ENCODE results near the gene INCA1. TPM values are rescaled to one million over a fixed set of nuclear protein-coding genes. Genes with fewer than 3 reads are reported as not detected.

Gene INCA1
- total and polyA plus RNA-seq, 2 experiments from 2014 or later, result 2.7 to 4.1 TPM

DNA sequence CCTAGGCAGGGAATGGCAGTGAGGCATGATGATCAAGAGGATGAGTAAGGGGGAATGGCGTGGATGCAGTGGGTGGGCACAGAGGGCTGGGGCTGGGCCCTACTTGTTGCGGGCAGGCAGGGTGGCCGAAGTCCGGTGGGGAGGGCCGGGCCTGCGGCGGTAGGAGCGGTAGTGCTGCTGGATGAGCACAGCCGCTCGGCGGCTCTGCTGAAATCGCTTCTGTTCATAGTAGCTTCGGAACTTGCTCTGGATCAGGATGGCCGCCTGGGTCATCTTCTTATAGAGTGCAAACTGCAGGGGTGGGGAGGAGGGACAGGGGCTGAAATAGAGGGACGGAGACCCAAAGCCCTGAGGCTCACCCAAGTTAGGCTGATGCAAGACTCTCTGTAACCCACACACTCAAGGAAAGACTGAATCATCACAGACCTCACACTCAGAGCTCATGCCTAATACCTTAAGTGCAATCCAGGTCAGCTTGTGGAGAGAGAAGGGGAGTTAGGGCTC is 28.2 kb downstream of the INCA1 start:
- DNase-seq (ENCODE audit: low spot score), result peak; percentile 79
- WGBS (ENCODE audit: low lambda C conversion rate, missing lambda C conversion rate), result 7% methylated on average over 9 of the region's 15 CpGs
- no peak overlapping the region for H2AFZ ChIP-seq

DNA sequence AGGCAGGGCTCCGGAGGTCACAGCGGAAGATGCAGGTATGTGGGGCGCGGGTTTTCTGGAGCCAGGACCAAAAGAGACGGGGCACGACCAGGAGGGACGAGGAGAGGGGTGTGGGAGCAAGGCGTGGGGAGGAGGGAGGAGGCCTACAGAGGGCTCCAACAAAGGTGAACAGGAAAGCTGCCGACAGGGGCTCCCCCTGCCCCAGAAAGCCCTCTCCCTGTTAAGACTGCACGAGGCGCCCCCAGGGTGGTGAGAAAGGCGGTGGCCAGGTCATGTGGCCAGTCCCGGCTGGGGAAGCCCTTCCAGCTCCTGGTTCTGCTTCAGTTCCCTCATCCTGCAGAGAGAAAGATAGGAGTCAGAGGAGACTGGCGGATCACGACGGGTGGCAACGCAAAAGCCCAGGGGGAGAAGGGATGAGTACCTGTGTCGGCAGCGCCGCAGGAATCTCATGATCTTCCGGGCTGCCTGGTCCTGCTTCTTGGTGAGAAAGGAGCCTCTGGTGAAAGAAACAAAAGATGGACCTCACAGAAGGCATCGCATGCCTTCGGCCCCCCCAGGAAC is 28.8 kb downstream of the INCA1 start:
- Histone ChIP-seq H3K27me3 (no peaks in the 10 kb centered on the region), H3K4me3 (peak overlapping the region; percentile 46), H3K9me2 (replicated peaks; ENCODE audit: insufficient read depth) (no peaks in the 10 kb centered on the region), H3K79me2 (peaks cover 78% of the 10 kb centered on the region), H4K20me1 (ENCODE audit: insufficient read depth, poor library complexity, severe bottlenecking) (no peaks in the 10 kb centered on the region), H2AFZ (peak overlapping the region; percentile 6), H3K4me2 (peak overlapping the region; percentile 89), H3K9me3 (ENCODE audit: low read depth) (no peaks in the 10 kb centered on the region), H3K4me1 (ENCODE audit: insufficient read depth) (peaks cover 22% of the 10 kb centered on the region), H3K36me3 (replicated peaks; ENCODE audit: insufficient read depth, low read depth) (no peaks in the 10 kb centered on the region), H3K27ac (peak overlapping the region; percentile 93)
- TF ChIP-seq EZH2 (IDR thresholded peaks at IDR 0.05; ENCODE audit: borderline replicate concordance) (no peak), EZH2phosphoT487 (IDR thresholded peaks at IDR 0.05; ENCODE audit: low read depth, severe bottlenecking, unreplicated experiment) (no peak)
- TF ChIP-seq, protein P1, sequence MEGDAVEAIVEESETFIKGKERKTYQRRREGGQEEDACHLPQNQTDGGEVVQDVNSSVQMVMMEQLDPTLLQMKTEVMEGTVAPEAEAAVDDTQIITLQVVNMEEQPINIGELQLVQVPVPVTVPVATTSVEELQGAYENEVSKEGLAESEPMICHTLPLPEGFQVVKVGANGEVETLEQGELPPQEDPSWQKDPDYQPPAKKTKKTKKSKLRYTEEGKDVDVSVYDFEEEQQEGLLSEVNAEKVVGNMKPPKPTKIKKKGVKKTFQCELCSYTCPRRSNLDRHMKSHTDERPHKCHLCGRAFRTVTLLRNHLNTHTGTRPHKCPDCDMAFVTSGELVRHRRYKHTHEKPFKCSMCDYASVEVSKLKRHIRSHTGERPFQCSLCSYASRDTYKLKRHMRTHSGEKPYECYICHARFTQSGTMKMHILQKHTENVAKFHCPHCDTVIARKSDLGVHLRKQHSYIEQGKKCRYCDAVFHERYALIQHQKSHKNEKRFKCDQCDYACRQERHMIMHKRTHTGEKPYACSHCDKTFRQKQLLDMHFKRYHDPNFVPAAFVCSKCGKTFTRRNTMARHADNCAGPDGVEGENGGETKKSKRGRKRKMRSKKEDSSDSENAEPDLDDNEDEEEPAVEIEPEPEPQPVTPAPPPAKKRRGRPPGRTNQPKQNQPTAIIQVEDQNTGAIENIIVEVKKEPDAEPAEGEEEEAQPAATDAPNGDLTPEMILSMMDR (IDR thresholded peaks at IDR 0.05; ENCODE audit: poor library complexity), result no peak
- peak; percentile 57 for DNase-seq (ENCODE audit: low spot score)
- WGBS (ENCODE audit: low lambda C conversion rate, missing lambda C conversion rate), result 2% methylated on average over 18 of the region's 23 CpGs

More for the DNA sequence above, 28.2 kb downstream of the INCA1 start:
- Histone ChIP-seq H3K4me1 (ENCODE audit: insufficient read depth) (peaks cover 22% of the 10 kb centered on the region), H3K27ac (peak overlapping the region; percentile 93), H3K27me3 (no peaks in the 10 kb centered on the region), H3K36me3 (replicated peaks; ENCODE audit: insufficient read depth, low read depth) (no peaks in the 10 kb centered on the region), H3K4me2 (peak overlapping the region; percentile 89), H3K9me3 (ENCODE audit: low read depth) (no peaks in the 10 kb centered on the region), H3K79me2 (peaks cover 73% of the 10 kb centered on the region), H3K9me2 (replicated peaks; ENCODE audit: insufficient read depth) (no peaks in the 10 kb centered on the region), H4K20me1 (ENCODE audit: insufficient read depth, poor library complexity, severe bottlenecking) (no peaks in the 10 kb centered on the region), H3K4me3 (peak overlapping the region; percentile 46)
- TF ChIP-seq, protein P1 (IDR thresholded peaks at IDR 0.05; ENCODE audit: poor library complexity), result no peak
- no peak for TF ChIP-seq EZH2 (IDR thresholded peaks at IDR 0.05; ENCODE audit: borderline replicate concordance)
- no peak for TF ChIP-seq EZH2phosphoT487 (IDR thresholded peaks at IDR 0.05; ENCODE audit: low read depth, severe bottlenecking, unreplicated experiment)

DNA sequence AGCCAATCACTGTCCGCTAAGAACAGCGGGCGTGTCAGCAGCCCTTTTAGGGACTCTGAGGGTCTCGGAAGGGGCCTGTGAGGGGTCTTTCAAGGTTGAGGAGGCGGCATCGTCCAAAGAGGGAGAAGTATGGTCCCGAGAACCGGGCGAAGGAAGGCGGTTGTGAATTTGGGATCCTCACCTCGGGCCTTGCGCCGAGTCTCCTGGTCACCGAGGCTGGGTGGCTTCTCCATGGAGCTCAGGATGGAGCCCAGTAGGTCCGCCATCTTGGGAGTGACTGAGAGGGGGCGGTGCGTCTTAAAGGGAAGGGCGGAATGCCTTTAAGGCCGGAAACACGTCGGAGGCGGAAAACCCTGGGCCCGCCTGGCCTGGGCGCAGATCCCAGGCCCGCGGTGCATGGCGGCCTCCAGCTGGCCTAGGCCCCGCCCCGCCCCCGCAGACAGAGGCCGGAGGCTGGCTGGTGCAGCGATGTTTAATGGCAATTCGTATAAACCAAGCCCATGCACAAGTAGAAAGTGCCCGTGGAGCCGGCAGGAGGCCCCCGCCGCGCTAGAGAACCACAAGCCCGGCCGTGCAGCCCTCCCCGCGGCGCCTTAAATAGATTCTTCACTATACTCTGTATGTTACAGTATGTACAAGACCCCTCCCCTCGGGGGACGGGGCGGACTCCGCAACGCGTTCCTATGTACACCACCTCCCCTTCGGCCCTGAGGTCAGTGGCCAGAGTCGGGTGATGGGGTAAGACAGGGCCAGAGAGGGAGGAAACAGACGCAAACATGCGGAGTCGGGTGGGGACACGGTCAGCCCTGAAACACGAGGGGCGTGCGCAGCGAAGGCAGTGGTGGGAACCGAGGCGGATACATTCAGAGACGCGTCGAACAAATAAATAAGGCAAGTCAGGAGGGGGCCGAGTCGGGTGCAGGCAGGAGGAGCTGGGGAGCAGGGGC is 29.5 kb downstream of the INCA1 start, which contains the start of gene SPAG7:
SPAG7 (minus strand) TSS at position 279 of the 947 bp plus-strand sequence; CDS start at position 266, 13 bp downstream.
- Histone ChIP-seq H3K4me3 (peak within 1 kb of the TSS; percentile 46), H3K9me2 (replicated peaks; ENCODE audit: insufficient read depth) (no peaks in the 10 kb centered on the region), H3K4me2 (peak within 1 kb of the TSS; percentile 89), H3K27me3 (no peaks in the 10 kb centered on the region), H4K20me1 (ENCODE audit: insufficient read depth, poor library complexity, severe bottlenecking) (no peaks in the 10 kb centered on the region), H3K4me1 (ENCODE audit: insufficient read depth) (peaks cover 22% of the 10 kb centered on the region), H3K27ac (peak within 1 kb of the TSS; percentile 93), H3K36me3 (replicated peaks; ENCODE audit: insufficient read depth, low read depth) (no peaks in the 10 kb centered on the region), H3K9me3 (ENCODE audit: low read depth) (no peaks in the 10 kb centered on the region), H2AFZ (peak within 1 kb of the TSS; percentile 6), H3K79me2 (peaks cover 73% of the 10 kb centered on the region)
- 1% methylated on average over 60 of the region's 66 CpGs for WGBS (ENCODE audit: low lambda C conversion rate, missing lambda C conversion rate)
- no peak for TF ChIP-seq EZH2 (IDR thresholded peaks at IDR 0.05; ENCODE audit: borderline replicate concordance)
- TF ChIP-seq, protein P1 (IDR thresholded peaks at IDR 0.05; ENCODE audit: poor library complexity), result no peak
- TF ChIP-seq EZH2phosphoT487 (IDR thresholded peaks at IDR 0.05; ENCODE audit: low read depth, severe bottlenecking, unreplicated experiment), result no peak
- DNase-seq (ENCODE audit: low spot score), result peak; percentile 98

Data from hepatocyte (in vitro differentiated cells).